IPS-18c (cell line): ENCODE results near the gene CASP12.

Source experiments
- H3K4me3 ChIP-seq: 2 replicates; pipeline ENCODE4 v1.7.0; 2013; ENCODE audit warnings: low read depth, mild to moderate bottlenecking, low read length, moderate library complexity; ENCODE audit not compliant: insufficient read depth
- H3K9me3 ChIP-seq: one replicate; pipeline ENCODE4 v1.6.1; 2013; ENCODE audit warnings: mild to moderate bottlenecking, low read length, moderate library complexity; ENCODE audit not compliant: control insufficient read depth, insufficient read depth

Gene CASP12

DNA sequence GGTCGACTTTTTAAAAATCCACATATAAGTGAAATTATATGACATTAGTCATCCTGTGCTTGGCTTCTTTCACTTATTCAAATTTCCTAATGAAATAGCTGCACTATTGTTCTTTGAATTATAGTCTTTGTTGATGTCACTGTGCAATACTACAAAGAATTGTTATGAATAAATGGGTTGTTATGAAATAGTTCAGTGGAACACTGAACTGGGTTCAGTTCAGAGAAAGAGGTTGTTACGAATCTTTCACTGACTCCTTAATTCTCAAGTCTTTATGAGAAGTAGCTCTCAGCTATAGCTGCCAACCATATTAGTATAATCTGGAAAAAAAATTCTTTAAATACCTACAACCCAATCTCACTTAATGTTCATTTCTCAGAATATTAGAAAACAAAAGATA, 42.3 kb downstream of the CASP12 start:
- H3K9me3 ChIP-seq = no peaks in the 10 kb centered on the region
- no peak overlapping the region for H3K4me3 ChIP-seq

DNA sequence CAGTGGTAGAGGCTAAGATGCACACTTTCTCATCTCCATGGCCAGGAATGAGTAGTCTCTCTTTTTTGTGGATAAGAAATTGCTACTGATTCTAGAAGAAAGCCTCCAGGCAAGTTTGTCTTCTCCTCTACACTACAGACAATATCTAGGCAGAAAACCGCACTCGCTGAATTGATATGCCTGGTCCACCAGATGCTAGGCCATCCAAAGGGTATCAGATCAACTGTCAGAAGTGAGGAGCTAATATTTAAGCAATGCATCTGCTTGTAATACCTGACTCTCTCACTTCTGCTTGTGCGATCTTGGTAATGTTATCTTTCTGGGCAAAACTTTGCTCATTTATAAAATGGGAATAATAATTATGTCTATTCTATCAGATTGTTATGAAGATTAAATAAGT, 45.0 kb downstream of the CASP12 start:
- H3K4me3 ChIP-seq = no peak overlapping the region
- H3K9me3 ChIP-seq = no peaks in the 10 kb centered on the region

DNA sequence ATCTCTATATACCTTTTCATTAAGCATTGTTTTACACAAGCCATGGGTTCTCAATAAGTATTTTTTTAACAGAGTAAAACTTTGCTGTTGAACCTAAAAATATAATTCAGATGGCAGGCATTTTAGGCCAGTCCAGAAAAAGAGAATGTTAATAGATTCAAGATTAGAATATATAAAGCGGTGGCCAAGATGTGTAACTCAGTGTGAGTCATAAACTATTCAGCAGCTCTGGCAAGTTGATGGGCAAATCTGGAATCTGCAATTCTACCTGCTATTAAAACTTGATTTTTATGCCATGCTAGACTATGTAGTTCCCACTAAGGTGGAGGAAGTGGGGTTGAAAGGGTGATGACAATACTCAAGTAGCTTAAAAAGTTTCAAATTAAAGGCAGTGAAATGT, 45.4 kb downstream of the CASP12 start:
- Histone ChIP-seq H3K4me3 (no peak overlapping the region), H3K9me3 (no peaks in the 10 kb centered on the region)

GRCh38 chr11:104846216-104846615, 52.0 kb downstream of the CASP12 start:
- Histone ChIP-seq H3K9me3 (no peaks in the 10 kb centered on the region), H3K4me3 (no peak overlapping the region)

GRCh38 chr11:104844451-104844850, 53.8 kb downstream of the CASP12 start:
- no peak overlapping the region for H3K4me3 ChIP-seq
- no peaks in the 10 kb centered on the region for H3K9me3 ChIP-seq

DNA sequence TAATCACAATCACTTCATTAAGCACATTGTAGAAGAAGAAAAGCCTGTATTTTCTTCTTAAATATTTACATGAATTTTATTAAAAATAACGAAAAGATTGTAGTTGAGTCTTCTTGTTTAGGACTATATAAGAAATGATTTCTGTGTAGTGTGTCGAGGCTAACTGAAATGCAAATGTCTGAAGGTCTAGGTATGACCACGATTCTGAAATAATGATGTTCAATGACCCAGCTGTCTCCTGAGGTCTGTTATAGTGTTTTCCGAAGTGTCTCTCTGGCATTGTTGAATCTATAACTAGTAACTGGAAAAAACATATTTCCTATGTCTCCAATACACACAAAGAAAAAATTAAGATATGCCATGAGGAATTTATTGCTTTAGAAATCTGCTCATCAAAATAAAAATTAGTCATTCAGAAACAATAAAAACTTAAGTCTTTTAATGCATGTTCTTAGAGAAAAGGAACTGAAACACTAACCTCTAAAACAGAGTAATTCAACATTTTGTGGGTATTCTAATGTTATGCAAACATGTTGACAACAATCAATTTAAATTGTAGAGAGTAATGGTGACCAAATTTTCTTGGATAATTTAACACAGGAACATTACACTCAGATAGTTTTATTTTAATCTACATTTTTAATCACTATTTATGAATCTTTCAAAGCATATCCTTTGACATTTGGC, 55.0 kb downstream of the CASP12 start:
- Histone ChIP-seq H3K4me3 (no peak overlapping the region), H3K9me3 (no peaks in the 10 kb centered on the region)

DNA sequence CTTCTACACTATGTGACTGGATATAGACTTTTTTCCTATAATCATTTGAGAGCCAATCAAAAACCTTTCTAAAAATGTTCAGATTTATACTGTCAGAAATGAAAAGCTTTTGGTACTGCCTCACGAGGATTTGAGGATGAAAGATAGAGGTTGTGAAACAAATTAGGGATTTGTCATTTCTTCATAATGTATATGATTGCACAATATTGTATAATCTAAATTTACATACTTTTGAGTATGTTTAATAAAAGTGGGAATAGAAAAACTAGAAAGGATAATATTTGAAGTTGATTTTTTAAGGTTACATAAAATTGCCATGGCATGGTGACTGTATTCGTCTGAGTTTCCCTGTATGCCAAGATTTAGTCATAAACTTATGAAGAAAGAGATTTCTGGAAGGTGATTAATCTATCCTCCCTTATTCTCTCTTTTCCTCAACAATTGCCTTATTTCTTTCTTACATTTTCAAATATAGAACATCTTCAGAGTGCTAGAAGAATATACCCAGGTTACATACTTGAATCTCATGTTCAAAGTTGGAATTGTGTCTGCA, 56.2 kb downstream of the CASP12 start:
- no peak overlapping the region for H3K4me3 ChIP-seq
- H3K9me3 ChIP-seq = no peaks in the 10 kb centered on the region

- Histone ChIP-seq H3K4me3 (no peak overlapping the region), H3K9me3 (no peaks in the 10 kb centered on the region)
Measured at GRCh38 chr11:104841185-104841584, 57.1 kb downstream of the CASP12 start.

- no peaks in the 10 kb centered on the region for H3K9me3 ChIP-seq
- H3K4me3 ChIP-seq = no peak overlapping the region
Measured at GRCh38 chr11:104837969-104838639, 60.2 kb downstream of the CASP12 start.

DNA sequence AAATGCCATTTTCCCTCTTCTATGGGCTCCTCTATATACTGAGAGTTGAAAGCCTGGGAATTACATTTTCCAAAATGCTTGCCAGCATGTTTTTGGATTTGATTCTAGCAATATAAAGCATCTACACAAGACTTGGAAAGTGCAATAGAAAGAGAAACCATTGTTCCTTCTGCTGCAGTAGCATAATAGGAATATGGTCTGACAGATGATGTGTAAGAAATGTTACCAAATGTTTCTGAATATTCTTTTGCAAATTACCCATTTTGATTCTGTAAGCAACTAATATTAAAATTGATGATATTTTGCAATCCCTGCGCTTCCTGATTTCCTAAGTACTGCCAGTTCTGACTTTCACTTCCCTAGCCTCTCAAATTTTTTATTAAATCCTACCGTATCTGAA, 61.6 kb downstream of the CASP12 start:
- H3K4me3 ChIP-seq = no peak overlapping the region
- H3K9me3 ChIP-seq = no peaks in the 10 kb centered on the region
